HFFc6 (cell line): ENCODE results near the gene ZC3H6. TPM values are rescaled to one million over a fixed set of nuclear protein-coding genes. Genes with fewer than 3 reads are reported as not detected.
A peak's percentile ranks its signal among the peaks of the same experiment; 100 is the strongest.

Source experiments
- DNase-seq: peaks from one replicate; pipeline ENCODE4 v3.0.0-alpha.2; 2018
- H3K27ac Mint-ChIP-seq: 2 replicates; pipeline ENCODE4 v1.8.0; 2020; ENCODE audit warnings: mild to moderate bottlenecking, mixed read lengths
- H3K27me3 Mint-ChIP-seq: 2 replicates; pipeline ENCODE4 v1.8.0; 2021; ENCODE audit warnings: mild to moderate bottlenecking, moderate library complexity, mixed read lengths; ENCODE audit not compliant: insufficient read depth
- H3K36me3 Mint-ChIP-seq: 2 replicates; pipeline ENCODE4 v1.8.0; 2021; ENCODE audit warnings: low read depth, mixed read lengths
- H3K4me1 Mint-ChIP-seq: 2 replicates; pipeline ENCODE4 v1.8.0; 2020; ENCODE audit warnings: low read depth, mixed read lengths
- H3K4me3 Mint-ChIP-seq: 2 replicates; pipeline ENCODE4 v1.8.0; 2020; ENCODE audit warnings: mild to moderate bottlenecking, moderate library complexity, mixed read lengths
- H3K9me3 Mint-ChIP-seq: 2 replicates; pipeline ENCODE4 v1.8.0; 2020; ENCODE audit warnings: mild to moderate bottlenecking, mixed read lengths
- total RNA-seq, 6 experiments: library from RNA; stranded (reverse); fragmentation: NEBNext Ultra II Directional; extraction: Animal tissue kit (Norgen Biotek cat#: 25700); gene quantifications; 2 replicates in 1 of 6; 3 replicates in 5 of 6; pipeline ENCODE4 v1.2.3, GENCODE V29; 2021
- TF ChIP-seq, protein P1 (sequence below): fragments of 200-600 bp; sonication (generic); IDR thresholded peaks from 2 replicates; pipeline ENCODE4 v1.5.0; 2021; ENCODE audit warnings: antibody characterized with exemption, mild to moderate bottlenecking

The ZC3H6 gene
- total RNA-seq, 6 experiments from 2014 or later = 3.8 to 6.1 (median 5.0) TPM

DNA sequence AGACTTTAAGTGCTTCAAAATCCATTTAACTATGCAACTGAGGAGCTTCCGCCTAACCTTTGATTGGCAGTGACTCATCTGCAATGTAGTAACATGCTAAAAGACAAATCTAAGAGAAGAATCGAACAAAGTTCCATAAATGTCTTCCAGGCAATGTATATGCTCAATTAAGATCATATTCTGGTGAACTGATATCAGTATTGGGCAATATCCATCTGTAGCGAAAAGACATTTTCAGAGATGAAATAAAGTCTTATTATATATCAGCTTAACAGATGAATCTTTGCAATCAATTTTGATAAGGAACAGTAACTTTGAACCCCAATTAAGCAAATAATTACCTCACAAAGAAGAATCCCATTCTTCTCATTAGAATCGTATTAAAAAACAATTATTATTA, 32.2 kb upstream of the ZC3H6 start:
- no peaks in the 10 kb centered on the region for H3K4me1 Mint-ChIP-seq

DNA sequence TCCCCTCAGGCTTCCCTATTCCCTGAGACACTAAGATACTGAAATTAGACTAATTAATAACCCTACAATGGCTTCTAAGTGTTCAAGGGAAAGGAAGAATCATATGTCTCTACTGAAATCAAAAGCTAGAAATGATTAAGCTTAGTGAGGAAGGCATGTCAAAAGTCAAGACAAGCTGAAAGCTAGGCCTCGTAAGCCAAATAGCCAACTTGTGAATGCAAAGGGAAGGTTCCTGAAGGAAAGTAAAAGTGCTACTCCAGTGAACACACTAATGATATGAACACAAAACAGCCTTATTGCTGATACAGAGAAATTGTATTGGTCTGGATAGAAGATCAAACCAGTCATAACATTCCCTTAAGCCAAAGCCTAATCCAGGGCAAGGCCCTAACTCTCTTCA, 30.5 kb upstream of the ZC3H6 start:
- peaks cover 11% of the 10 kb centered on the region for H3K36me3 Mint-ChIP-seq
- no peaks in the 10 kb centered on the region for H3K4me1 Mint-ChIP-seq
- TF ChIP-seq, protein P1, sequence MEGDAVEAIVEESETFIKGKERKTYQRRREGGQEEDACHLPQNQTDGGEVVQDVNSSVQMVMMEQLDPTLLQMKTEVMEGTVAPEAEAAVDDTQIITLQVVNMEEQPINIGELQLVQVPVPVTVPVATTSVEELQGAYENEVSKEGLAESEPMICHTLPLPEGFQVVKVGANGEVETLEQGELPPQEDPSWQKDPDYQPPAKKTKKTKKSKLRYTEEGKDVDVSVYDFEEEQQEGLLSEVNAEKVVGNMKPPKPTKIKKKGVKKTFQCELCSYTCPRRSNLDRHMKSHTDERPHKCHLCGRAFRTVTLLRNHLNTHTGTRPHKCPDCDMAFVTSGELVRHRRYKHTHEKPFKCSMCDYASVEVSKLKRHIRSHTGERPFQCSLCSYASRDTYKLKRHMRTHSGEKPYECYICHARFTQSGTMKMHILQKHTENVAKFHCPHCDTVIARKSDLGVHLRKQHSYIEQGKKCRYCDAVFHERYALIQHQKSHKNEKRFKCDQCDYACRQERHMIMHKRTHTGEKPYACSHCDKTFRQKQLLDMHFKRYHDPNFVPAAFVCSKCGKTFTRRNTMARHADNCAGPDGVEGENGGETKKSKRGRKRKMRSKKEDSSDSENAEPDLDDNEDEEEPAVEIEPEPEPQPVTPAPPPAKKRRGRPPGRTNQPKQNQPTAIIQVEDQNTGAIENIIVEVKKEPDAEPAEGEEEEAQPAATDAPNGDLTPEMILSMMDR = no peak
- H3K27me3 Mint-ChIP-seq = no peaks in the 10 kb centered on the region
- H3K4me3 Mint-ChIP-seq = no peak overlapping the region
- no peak overlapping the region for H3K27ac Mint-ChIP-seq
- H3K9me3 Mint-ChIP-seq = no peaks in the 10 kb centered on the region
- DNase-seq = no peak

More for the DNA sequence above, 32.2 kb upstream of the ZC3H6 start:
- DNase-seq = no peak
- TF ChIP-seq, protein P1 = no peak
- Mint-ChIP-seq H3K9me3 (no peaks in the 10 kb centered on the region), H3K36me3 (peaks cover 11% of the 10 kb centered on the region), H3K27ac (no peak overlapping the region), H3K27me3 (no peaks in the 10 kb centered on the region), H3K4me3 (no peak overlapping the region)

DNA sequence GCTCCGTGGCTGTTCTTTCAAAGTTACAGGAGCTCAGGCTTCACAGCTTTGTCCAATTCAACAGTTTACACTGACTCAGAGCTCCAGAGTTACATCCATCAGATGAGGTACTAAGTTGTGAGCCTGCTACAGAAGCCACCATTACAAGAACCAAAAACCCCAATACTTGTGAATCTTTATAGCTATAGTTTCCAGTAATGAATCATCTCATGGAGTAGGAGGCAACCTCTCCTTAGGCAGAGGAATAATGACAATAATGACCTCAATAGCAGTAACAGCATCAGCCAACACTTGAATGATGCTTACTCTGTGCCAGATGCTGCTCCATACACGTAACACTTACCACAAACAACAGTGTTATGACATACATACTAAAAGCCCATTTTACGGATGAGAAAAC, 24.1 kb upstream of the ZC3H6 start:
- H3K4me1 Mint-ChIP-seq = peaks cover 14% of the 10 kb centered on the region
- no peak overlapping the region for H3K4me3 Mint-ChIP-seq
- TF ChIP-seq, protein P1 = no peak
- H3K36me3 Mint-ChIP-seq = peaks cover 3% of the 10 kb centered on the region
- H3K27ac Mint-ChIP-seq = no peak overlapping the region
- 0 out of 2 replicates have a peak, but pooled peaks cover 2% of the 10 kb centered on the region for H3K27me3 Mint-ChIP-seq
- no peaks in the 10 kb centered on the region for H3K9me3 Mint-ChIP-seq
- DNase-seq = peak; percentile 1

DNA sequence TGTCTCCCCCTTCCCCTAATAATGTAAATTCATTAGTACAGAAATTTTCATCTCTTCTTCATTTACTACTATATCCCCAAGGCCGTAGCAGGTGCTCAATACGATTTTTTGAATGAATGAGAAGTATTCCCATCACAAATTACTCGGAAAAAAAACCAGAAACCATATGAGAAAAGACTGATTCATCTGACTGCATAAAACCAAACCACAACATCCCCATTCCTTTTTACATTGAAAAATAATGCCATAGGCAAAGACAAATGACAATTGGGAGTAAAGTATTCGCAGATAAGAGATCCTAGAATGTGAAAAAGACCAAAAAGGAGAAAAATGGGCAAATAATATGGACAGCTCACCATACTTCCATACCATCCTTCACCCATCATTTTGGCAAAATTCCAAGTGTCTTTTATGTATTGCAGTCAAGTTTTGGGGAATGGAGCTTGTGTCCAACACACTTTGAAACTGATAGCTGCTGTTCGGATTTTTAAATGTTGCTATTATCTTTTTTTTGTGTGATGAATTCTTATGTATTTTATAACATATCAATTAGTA, 22.1 kb upstream of the ZC3H6 start:
- Mint-ChIP-seq H3K9me3 (no peaks in the 10 kb centered on the region), H3K4me1 (peaks cover 14% of the 10 kb centered on the region), H3K36me3 (no peaks in the 10 kb centered on the region), H3K4me3 (peak overlapping the region; percentile 89; the same call in 1 of the 2 replicates), H3K27ac (no peak overlapping the region), H3K27me3 (0 out of 2 replicates have a peak, but pooled peaks cover 2% of the 10 kb centered on the region)
- DNase-seq = no peak
- TF ChIP-seq, protein P1 = no peak

- no peaks in the 10 kb centered on the region for H3K36me3 Mint-ChIP-seq
- DNase-seq = peak; percentile 82
- TF ChIP-seq, protein P1 = peak; percentile 25; the same call in 1 of the 2 replicates
- H3K9me3 Mint-ChIP-seq = no peaks in the 10 kb centered on the region
- peak within 1 kb of the TSS; percentile 89 for H3K4me3 Mint-ChIP-seq
- H3K27ac Mint-ChIP-seq = peak within 1 kb of the TSS; percentile 70
- peaks cover 17% of the 10 kb centered on the region for H3K4me1 Mint-ChIP-seq
- 0 out of 2 replicates have a peak, but pooled peaks cover 2% of the 10 kb centered on the region for H3K27me3 Mint-ChIP-seq
These were observed 20.7 kb upstream of the ZC3H6 start, which contains the start of gene ZC3H8 for GRCh38 chr2:112254466-112255240. TSS of gene ZC3H8 (minus strand) at chr2:112255042. CDS start at chr2:112254981, 61 bp downstream.
